ENCODE results near the gene ADPRS. TPM values are rescaled to one million over a fixed set of nuclear protein-coding genes. Genes with fewer than 3 reads are reported as not detected.

Gene ADPRS
- total RNA-seq, 1 experiment from 2014 or later = 26.5 TPM

DNA sequence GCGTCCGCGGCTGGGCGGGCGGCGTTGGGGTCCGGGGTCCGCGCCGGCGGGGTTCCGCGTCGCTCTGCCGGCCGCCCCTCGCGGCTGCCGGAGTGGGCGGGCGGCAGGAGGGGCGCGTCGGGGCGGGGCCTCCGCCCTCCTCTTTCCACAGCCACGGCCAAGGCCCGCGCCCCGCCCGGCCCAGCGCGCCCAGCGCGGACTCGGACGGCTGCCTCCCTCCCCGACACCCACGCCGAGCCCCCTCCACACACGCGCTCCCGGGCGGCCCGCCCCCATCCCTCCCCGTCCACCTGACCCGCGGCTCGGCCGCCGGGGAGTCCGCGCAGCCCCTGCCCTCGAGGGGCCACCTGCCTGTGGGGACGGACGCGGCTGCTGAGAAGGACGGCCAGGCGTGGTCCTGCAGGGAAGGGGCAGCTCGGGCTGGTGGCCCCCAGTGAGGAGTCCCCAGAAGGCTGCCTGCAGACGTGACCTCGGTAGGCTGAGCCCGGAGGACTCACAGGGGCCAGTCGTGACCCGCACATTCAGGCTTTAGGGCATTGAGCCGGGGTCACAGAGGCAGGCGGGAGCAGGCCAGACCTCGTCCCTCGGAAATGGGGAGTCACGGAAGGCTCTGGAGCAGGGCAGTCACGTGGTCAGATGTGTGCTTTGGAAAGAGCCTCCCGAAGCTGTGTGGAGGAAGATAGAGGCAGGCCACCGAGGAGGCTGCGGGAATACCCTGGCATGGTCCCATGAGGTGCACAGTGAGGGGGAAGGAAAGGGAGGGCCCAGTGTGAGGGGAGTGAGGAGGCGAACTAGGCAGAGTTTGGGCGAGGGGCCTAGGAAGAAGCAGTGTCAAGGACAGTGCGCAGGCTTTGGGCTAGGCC is 36.7 kb downstream of the ADPRS start, which contains the start of gene COL8A2:
TSS of gene COL8A2 (minus strand) at position 94 of the 863 bp plus-strand sequence. CDS start 24,980 bp downstream, outside the sequence.
- no peaks in the 10 kb centered on the region for H3K36me3 Mint-ChIP-seq (ENCODE audit: insufficient read depth, unreplicated experiment)
- DNase-seq = no peak
- intact Hi-C loops (cut with micrococcal nuclease; ENCODE audit: unreplicated experiment) = no loop called here
- CTCF ChIA-PET = no interaction called here
- TF ChIP-seq, protein P1, sequence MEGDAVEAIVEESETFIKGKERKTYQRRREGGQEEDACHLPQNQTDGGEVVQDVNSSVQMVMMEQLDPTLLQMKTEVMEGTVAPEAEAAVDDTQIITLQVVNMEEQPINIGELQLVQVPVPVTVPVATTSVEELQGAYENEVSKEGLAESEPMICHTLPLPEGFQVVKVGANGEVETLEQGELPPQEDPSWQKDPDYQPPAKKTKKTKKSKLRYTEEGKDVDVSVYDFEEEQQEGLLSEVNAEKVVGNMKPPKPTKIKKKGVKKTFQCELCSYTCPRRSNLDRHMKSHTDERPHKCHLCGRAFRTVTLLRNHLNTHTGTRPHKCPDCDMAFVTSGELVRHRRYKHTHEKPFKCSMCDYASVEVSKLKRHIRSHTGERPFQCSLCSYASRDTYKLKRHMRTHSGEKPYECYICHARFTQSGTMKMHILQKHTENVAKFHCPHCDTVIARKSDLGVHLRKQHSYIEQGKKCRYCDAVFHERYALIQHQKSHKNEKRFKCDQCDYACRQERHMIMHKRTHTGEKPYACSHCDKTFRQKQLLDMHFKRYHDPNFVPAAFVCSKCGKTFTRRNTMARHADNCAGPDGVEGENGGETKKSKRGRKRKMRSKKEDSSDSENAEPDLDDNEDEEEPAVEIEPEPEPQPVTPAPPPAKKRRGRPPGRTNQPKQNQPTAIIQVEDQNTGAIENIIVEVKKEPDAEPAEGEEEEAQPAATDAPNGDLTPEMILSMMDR (IDR thresholded peaks at IDR 0.05; ENCODE audit: unreplicated experiment) = no peak
- BruUV-seq (replicated peaks) = no TSS peak
- H3K4me3 Mint-ChIP-seq (ENCODE audit: low read depth, unreplicated experiment) = peak within 1 kb of the TSS; percentile 41
- H3K4me1 Mint-ChIP-seq (ENCODE audit: low read depth, unreplicated experiment) = no peaks in the 10 kb centered on the region
- H3K27ac Mint-ChIP-seq (ENCODE audit: unreplicated experiment) = no peak within 1 kb of the TSS
- H3K9me3 Mint-ChIP-seq (ENCODE audit: low read depth, unreplicated experiment) = no peaks in the 10 kb centered on the region
- peaks cover 53% of the 10 kb centered on the region for H3K27me3 Mint-ChIP-seq (ENCODE audit: unreplicated experiment)

DNA sequence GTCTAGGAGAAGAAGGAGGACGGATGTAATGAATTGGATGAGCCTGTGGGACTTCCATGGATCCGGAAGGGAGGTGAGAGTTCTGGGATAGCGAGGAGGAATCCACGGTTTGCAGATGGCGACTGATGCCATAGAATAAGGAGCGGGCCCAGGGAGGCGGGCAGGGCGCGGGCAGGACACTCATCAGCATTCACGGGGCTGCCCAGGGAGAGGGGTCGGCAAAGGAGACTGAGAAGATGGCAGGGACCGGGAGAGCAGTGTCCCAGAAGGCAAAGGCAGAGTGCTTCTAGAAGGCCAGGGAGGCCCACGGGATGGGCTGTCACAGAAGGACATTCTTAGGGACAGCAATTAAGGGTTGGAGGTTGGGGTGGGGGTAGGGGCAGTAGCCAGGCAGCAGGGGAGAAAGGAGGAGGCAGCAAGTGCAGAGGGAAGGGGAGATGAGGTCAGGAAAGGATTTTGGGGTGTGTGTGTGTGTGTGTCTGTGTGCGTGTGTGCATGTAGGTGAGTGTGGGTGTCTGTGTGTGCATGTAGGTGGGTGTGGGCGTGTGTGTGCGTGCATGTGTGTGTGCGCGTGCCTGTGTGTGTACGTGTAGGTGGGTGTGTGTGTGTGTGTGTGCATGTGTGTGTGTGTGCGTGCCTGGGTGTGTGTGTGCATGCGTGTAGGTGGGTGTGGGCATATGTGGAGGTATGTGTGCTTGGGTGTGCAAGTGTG is 37.5 kb downstream of the ADPRS start:
- BruUV-seq (replicated peaks) = no TSS peak
- DNase-seq = no peak
- TF ChIP-seq, protein P1 (IDR thresholded peaks at IDR 0.05; ENCODE audit: unreplicated experiment) = no peak
- Mint-ChIP-seq H3K4me3 (ENCODE audit: low read depth, unreplicated experiment) (no peak overlapping the region), H3K36me3 (ENCODE audit: insufficient read depth, unreplicated experiment) (no peaks in the 10 kb centered on the region), H3K9me3 (ENCODE audit: low read depth, unreplicated experiment) (no peaks in the 10 kb centered on the region), H3K27me3 (ENCODE audit: unreplicated experiment) (peaks cover 53% of the 10 kb centered on the region), H3K27ac (ENCODE audit: unreplicated experiment) (no peak overlapping the region), H3K4me1 (ENCODE audit: low read depth, unreplicated experiment) (no peaks in the 10 kb centered on the region)
- intact Hi-C loops (cut with micrococcal nuclease; ENCODE audit: unreplicated experiment) = no loop called here
- CTCF ChIA-PET = no interaction called here

DNA sequence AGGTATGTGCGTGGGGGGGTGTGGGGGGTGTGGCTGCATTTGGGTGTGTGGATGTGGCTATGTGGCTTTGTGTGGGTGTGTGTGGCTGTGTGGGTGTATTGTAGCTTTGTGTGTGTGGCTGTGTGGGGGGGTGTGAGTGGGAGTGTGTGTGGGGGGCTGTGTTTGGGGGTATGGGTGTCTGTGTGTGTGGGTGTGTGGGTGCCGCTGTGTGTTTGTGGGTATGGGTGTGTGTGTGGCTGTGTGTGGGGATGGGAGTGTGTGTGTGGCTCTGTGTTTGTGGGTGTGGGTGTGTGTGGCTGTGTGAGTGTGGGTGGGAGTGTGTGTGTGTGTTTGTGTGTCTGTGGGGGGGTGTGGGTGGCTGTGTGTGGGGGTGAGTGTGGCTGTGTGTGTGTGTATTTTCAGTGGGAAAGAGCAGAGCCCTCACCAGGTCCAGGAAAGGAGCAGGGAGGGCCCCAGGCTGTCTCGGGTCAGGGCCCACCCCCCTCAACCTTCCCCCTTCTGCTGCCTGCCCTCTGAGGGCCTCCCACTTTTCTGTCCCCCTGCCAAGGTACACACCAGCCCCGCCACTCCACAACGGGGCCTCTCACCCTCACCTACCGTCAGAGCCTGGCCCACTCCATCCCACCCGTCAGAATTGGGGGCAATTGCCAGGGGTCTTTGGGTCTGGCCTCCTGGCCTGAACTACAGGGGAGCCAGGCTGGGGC is 38.3 kb downstream of the ADPRS start:
- CTCF ChIA-PET = interaction anchor here (0.7 kb wide), 1 partner anchor 949 kb away, joined by 5 read pairs; no protein-coding TSS in a partner anchor
- TF ChIP-seq, protein P1 (IDR thresholded peaks at IDR 0.05; ENCODE audit: unreplicated experiment) = no peak
- H3K4me1 Mint-ChIP-seq (ENCODE audit: low read depth, unreplicated experiment) = no peaks in the 10 kb centered on the region
- intact Hi-C loops (cut with micrococcal nuclease; ENCODE audit: unreplicated experiment) = no loop called here
- no peak overlapping the region for H3K4me3 Mint-ChIP-seq (ENCODE audit: low read depth, unreplicated experiment)
- H3K27me3 Mint-ChIP-seq (ENCODE audit: unreplicated experiment) = peaks cover 50% of the 10 kb centered on the region
- BruUV-seq (replicated peaks) = no TSS peak
- no peak overlapping the region for H3K27ac Mint-ChIP-seq (ENCODE audit: unreplicated experiment)
- no peaks in the 10 kb centered on the region for H3K36me3 Mint-ChIP-seq (ENCODE audit: insufficient read depth, unreplicated experiment)
- no peak for DNase-seq
- no peaks in the 10 kb centered on the region for H3K9me3 Mint-ChIP-seq (ENCODE audit: low read depth, unreplicated experiment)

DNA sequence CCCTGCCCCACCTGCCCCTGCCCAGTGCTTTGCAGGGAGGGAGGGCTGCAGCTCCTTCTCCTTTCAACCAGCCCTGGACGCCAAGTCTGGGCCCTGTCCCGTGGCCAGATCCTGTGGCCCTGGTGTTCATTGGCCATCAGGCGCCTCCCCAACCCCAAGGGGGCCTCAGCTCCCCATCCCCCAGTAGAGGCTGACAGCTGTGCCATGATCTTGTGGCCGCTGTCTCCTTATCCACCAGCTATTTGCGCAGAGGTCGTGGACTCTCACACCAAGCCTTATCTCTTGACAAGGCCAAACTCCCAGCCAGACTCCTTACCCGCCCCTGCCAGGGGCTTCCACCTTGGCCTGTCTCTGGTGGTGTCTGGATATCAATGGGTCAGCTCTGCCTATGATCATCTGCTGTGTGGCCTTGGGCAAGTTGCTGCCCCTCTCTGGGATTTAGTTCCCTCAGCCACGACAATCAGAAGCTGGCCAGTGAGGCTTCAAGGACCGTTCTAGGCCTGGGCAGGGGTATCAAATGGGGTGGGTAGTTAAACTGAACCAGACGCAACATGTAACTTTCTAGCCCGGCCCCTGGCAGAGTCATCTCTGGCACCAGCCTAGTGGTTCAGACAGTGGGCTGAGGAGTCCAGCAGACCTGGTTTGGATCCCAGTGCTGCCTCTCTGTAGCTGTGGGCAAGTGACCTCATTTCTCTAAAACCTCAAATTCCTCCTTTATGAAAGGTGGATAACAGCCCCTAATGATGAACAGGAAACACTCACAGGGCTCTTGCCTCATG is 39.6 kb downstream of the ADPRS start:
- H3K27ac Mint-ChIP-seq (ENCODE audit: unreplicated experiment) = no peak overlapping the region
- TF ChIP-seq, protein P1 (IDR thresholded peaks at IDR 0.05; ENCODE audit: unreplicated experiment) = no peak
- CTCF ChIA-PET = no interaction called here
- no peak for DNase-seq
- H3K36me3 Mint-ChIP-seq (ENCODE audit: insufficient read depth, unreplicated experiment) = no peaks in the 10 kb centered on the region
- H3K9me3 Mint-ChIP-seq (ENCODE audit: low read depth, unreplicated experiment) = no peaks in the 10 kb centered on the region
- H3K4me3 Mint-ChIP-seq (ENCODE audit: low read depth, unreplicated experiment) = no peak overlapping the region
- intact Hi-C loops (cut with micrococcal nuclease; ENCODE audit: unreplicated experiment) = no loop called here
- peaks cover under 1% of the 10 kb centered on the region for H3K4me1 Mint-ChIP-seq (ENCODE audit: low read depth, unreplicated experiment)
- H3K27me3 Mint-ChIP-seq (ENCODE audit: unreplicated experiment) = peaks cover 36% of the 10 kb centered on the region
- BruUV-seq (replicated peaks) = no TSS peak

Data from Calu3 (cell line).